Measurements from ENCODE around the gene SH3BP2.

DNA sequence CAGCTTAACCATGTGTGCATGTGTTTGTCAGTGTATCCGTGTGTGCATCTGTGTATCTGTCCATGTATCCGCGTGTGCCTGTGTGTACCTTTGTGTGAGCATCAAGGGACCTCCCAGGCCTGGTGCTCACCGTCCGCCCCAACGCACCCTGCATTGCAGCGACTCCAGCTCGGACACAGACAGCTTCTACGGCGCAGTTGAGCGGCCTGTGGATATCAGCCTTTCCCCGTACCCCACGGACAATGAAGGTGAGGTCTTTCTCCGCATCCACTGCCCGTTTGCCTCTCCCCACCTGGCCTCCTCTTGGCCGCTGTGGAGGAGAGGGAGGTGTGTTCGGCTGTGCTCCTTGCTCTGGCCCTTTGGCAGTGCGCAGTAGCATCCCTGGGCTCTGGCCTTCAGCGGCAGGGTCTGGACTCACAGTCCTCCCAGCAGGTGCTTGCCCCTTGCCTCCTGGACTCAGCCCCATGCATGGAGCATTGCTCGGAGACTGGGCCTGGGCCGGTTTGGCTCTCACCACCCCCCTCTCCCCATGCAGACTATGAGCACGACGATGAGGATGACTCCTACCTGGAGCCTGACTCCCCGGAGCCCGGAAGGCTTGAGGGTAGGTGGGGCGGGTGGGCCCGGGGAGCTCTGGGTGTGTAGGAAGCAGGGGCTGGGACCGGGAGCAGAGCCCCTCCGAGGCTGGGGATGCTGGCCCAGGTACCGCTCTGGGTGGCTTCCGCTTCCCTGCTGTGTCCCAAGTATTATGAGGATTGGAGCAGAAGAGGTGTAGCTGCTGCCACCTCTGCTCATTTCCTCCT, 34.4 kb downstream of the SH3BP2 start:
- TF ChIP-seq, protein P1, sequence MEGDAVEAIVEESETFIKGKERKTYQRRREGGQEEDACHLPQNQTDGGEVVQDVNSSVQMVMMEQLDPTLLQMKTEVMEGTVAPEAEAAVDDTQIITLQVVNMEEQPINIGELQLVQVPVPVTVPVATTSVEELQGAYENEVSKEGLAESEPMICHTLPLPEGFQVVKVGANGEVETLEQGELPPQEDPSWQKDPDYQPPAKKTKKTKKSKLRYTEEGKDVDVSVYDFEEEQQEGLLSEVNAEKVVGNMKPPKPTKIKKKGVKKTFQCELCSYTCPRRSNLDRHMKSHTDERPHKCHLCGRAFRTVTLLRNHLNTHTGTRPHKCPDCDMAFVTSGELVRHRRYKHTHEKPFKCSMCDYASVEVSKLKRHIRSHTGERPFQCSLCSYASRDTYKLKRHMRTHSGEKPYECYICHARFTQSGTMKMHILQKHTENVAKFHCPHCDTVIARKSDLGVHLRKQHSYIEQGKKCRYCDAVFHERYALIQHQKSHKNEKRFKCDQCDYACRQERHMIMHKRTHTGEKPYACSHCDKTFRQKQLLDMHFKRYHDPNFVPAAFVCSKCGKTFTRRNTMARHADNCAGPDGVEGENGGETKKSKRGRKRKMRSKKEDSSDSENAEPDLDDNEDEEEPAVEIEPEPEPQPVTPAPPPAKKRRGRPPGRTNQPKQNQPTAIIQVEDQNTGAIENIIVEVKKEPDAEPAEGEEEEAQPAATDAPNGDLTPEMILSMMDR (conservative IDR thresholded peaks at IDR 0.05; ENCODE audit: low read depth, low read length) = no peak
- no peak for TF ChIP-seq EZH2 (IDR thresholded peaks at IDR 0.05; ENCODE audit: low read length, unreplicated experiment)
- no peak for TF ChIP-seq EZH2phosphoT487 (IDR thresholded peaks at IDR 0.05; ENCODE audit: borderline replicate concordance, low read length)

Measured in PC-3 (cell line).